DND-41 (cell line): Measurements from ENCODE around the gene PNKP.

Source experiments
- ATAC-seq: fragments of 200-7000 bp; cut with Tn5 transposase; 3 replicates; pipeline ENCODE4 v1.9.1; 2021; ENCODE audit warnings: low read depth; ENCODE audit not compliant: insufficient read depth
- DNase-seq: peaks from one replicate; pipeline ENCODE4 v3.0.0-alpha.2; 2020
- H2AFZ ChIP-seq: 2 replicates; pipeline ENCODE4 v1.6.0; 2012; ENCODE audit warnings: low read depth, low read length
- H3K27ac ChIP-seq: 2 replicates; pipeline ENCODE4 v1.5.1; 2012; ENCODE audit warnings: low read length, inconsistent platforms
- H3K27me3 ChIP-seq: fragments of 200-600 bp; sonication (generic); 2 replicates; pipeline ENCODE4 v1.6.0; 2012; ENCODE audit warnings: low read length, mild to moderate bottlenecking, inconsistent platforms; ENCODE audit not compliant: insufficient read depth, poor library complexity
- H3K36me3 ChIP-seq: 2 replicates; pipeline ENCODE4 v1.5.1; 2012; ENCODE audit warnings: low read length, inconsistent platforms; ENCODE audit not compliant: insufficient read depth
- H3K4me1 ChIP-seq: 2 replicates; pipeline ENCODE4 v1.5.1; 2012; ENCODE audit warnings: mild to moderate bottlenecking, low read length; ENCODE audit not compliant: insufficient read depth
- H3K4me2 ChIP-seq: 2 replicates; pipeline ENCODE4 v1.6.0; 2012; ENCODE audit warnings: mild to moderate bottlenecking, moderate library complexity, low read length, inconsistent platforms; ENCODE audit not compliant: insufficient read depth
- H3K4me3 ChIP-seq, 2 experiments: fragments of 200-600 bp in 1 of 2; shearing (Covaris generic) in 1 of 2; 2 replicates each; pipeline ENCODE4 v1.5.1; 2012 to 2016; ENCODE audit warnings: inconsistent platforms in 2 of 2, low read length in 2 of 2, mild to moderate bottlenecking in 2 of 2, low read depth in 1 of 2, moderate library complexity in 1 of 2
- H3K79me2 ChIP-seq: 2 replicates; pipeline ENCODE4 v1.6.0; 2012; ENCODE audit warnings: low read length, inconsistent platforms; ENCODE audit not compliant: insufficient read depth
- H3K9ac ChIP-seq: 2 replicates; pipeline ENCODE4 v1.6.0; 2012; ENCODE audit warnings: low read depth, mild to moderate bottlenecking, inconsistent platforms, low read length, moderate library complexity
- H3K9me3 ChIP-seq: 2 replicates; pipeline ENCODE4 v1.5.1; 2012; ENCODE audit warnings: low read length, moderate library complexity, mild to moderate bottlenecking, inconsistent platforms; ENCODE audit not compliant: insufficient read depth, severe bottlenecking
- H4K20me1 ChIP-seq: 2 replicates; pipeline ENCODE4 v1.6.0; 2012; ENCODE audit warnings: low read length; ENCODE audit not compliant: insufficient read depth
- CTCF ChIP-seq: IDR thresholded peaks from 2 replicates; pipeline ENCODE4 v1.5.1; 2012; ENCODE audit warnings: borderline replicate concordance, low read length, moderate library complexity, mild to moderate bottlenecking; ENCODE audit not compliant: poor library complexity, severe bottlenecking; ENCODE audit errors: extremely low read depth
- EZH2 ChIP-seq: IDR thresholded peaks from 3 replicates; pipeline ENCODE4 v1.6.1; 2012; ENCODE audit warnings: borderline replicate concordance, low read depth, mild to moderate bottlenecking, moderate library complexity, low read length, inconsistent platforms; ENCODE audit not compliant: severe bottlenecking

Gene PNKP

GRCh38 chr19:49861541-49862378, 5.6 kb downstream of the PNKP start:
- no peak for ATAC-seq
- Histone ChIP-seq H3K9ac (no peak overlapping the region), H2AFZ (no peak overlapping the region), H3K79me2 (peaks cover 43% of the 10 kb centered on the region), H3K27me3 (no peaks in the 10 kb centered on the region), H3K36me3 (peaks cover 82% of the 10 kb centered on the region), H3K9me3 (no peaks in the 10 kb centered on the region), H3K4me1 (peaks cover 31% of the 10 kb centered on the region), H3K27ac (no peak overlapping the region), H4K20me1 (peaks cover 83% of the 10 kb centered on the region), H3K4me3 (no peak overlapping the region), H3K4me2 (no peak overlapping the region)
- DNase-seq = no peak
- TF ChIP-seq EZH2 = no peak
- no peak for TF ChIP-seq CTCF

- Histone ChIP-seq H4K20me1 (peaks cover 83% of the 10 kb centered on the region), H3K79me2 (peaks cover 43% of the 10 kb centered on the region), H3K4me1 (peaks cover 25% of the 10 kb centered on the region), H3K9ac (no peak overlapping the region), H3K9me3 (no peaks in the 10 kb centered on the region), H3K4me2 (no peak overlapping the region), H3K27ac (no peak overlapping the region), H3K36me3 (peaks cover 85% of the 10 kb centered on the region), H3K4me3 (no peak overlapping the region), H3K27me3 (no peaks in the 10 kb centered on the region), H2AFZ (no peak overlapping the region)
- DNase-seq = no peak
- no peak for ATAC-seq
- TF ChIP-seq CTCF = no peak
- no peak for TF ChIP-seq EZH2
Measured at GRCh38 chr19:49861107-49861506, 6.3 kb downstream of the PNKP start.

DNA sequence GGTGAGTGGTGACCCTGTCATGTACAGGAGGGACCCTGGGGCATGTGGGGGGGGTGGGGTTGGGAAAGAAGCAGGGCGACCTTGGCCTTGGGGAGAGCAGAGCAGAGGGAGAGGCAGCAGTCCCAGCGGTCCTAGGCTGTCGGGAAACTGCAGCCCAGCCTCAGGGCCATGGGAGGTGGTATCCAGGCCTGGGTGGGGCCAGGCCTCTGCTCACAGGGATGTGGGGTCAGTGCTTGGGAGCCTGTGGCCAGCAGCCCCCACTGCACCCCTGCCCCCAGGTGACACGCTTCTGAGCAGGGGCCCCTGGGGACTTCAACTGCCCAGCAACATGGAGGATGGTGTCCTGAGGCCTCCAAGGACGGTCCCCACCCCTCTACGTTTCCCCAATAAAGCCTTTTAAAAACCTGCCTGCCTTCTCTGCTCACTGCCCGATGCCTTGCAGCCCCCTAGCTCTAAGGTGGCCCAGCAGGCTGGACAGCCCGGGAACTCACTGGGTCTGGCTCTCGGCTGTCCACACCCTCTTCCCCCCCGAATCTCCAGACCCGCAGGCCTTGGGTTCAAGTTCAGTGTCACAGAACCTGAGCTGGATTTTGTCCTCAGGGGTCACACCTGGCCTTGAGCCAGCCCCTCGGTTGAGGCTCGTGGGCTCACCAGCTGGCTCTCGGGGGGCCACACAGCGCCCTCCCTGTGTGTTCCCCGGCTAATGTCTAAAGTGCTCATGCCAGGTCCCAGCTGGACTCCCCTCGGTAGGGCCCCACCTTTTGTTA, 6.9 kb downstream of the PNKP start:
- H3K4me3 ChIP-seq = no peak overlapping the region
- no peak overlapping the region for H2AFZ ChIP-seq
- no peak overlapping the region for H3K9ac ChIP-seq
- no peak overlapping the region for H3K4me2 ChIP-seq
- peaks cover 43% of the 10 kb centered on the region for H3K79me2 ChIP-seq
- peaks cover 83% of the 10 kb centered on the region for H4K20me1 ChIP-seq
- no peak for TF ChIP-seq CTCF
- no peak for TF ChIP-seq EZH2
- no peak overlapping the region for H3K27ac ChIP-seq
- no peak for ATAC-seq
- no peaks in the 10 kb centered on the region for H3K27me3 ChIP-seq
- no peak for DNase-seq
- no peaks in the 10 kb centered on the region for H3K9me3 ChIP-seq
- peaks cover 87% of the 10 kb centered on the region for H3K36me3 ChIP-seq
- peaks cover 19% of the 10 kb centered on the region for H3K4me1 ChIP-seq
